ENCODE measurements around the gene HAND1.

The HAND1 gene

DNA sequence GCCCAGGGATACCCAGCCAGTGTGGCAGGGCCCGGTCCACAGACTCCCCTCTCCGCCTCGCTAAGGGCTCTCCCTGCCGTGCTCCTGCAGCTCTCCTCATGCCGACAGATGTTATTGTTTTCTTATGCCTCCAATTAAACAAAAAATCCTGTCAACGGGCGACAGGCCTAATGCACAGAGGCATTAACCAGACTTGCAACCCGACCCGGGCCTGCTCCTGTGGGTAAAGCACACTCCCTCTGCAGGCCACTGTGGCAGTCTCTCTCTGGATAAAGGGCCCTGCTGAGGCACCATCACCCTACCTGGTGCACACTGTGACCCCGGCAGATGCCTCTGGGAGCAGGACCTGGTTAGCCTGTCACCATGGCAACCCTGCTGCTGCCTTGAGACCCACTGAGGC is 27.5 kb upstream of the HAND1 start:
- no peak for TF ChIP-seq ISL1 (CRISPR knock-in tag; IDR thresholded peaks at IDR 0.05)
- TF ChIP-seq, protein P1, sequence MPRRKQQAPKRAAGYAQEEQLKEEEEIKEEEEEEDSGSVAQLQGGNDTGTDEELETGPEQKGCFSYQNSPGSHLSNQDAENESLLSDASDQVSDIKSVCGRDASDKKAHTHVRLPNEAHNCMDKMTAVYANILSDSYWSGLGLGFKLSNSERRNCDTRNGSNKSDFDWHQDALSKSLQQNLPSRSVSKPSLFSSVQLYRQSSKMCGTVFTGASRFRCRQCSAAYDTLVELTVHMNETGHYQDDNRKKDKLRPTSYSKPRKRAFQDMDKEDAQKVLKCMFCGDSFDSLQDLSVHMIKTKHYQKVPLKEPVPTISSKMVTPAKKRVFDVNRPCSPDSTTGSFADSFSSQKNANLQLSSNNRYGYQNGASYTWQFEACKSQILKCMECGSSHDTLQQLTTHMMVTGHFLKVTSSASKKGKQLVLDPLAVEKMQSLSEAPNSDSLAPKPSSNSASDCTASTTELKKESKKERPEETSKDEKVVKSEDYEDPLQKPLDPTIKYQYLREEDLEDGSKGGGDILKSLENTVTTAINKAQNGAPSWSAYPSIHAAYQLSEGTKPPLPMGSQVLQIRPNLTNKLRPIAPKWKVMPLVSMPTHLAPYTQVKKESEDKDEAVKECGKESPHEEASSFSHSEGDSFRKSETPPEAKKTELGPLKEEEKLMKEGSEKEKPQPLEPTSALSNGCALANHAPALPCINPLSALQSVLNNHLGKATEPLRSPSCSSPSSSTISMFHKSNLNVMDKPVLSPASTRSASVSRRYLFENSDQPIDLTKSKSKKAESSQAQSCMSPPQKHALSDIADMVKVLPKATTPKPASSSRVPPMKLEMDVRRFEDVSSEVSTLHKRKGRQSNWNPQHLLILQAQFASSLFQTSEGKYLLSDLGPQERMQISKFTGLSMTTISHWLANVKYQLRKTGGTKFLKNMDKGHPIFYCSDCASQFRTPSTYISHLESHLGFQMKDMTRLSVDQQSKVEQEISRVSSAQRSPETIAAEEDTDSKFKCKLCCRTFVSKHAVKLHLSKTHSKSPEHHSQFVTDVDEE (CRISPR knock-in tag; IDR thresholded peaks at IDR 0.05), result peak; percentile 47; the same call in 1 of the 2 replicates
- TF ChIP-seq TCF4 (CRISPR knock-in tag; IDR thresholded peaks at IDR 0.05; ENCODE audit: borderline replicate concordance), result peak; percentile 80; the same call in 1 of the 2 replicates
- TF ChIP-seq ZFP30 (CRISPR knock-in tag; IDR thresholded peaks at IDR 0.05), result no peak
- TF ChIP-seq ARNTL (CRISPR knock-in tag; IDR thresholded peaks at IDR 0.05; ENCODE audit: borderline replicate concordance, low read depth), result no peak
- peak; percentile 89 for ATAC-seq

DNA sequence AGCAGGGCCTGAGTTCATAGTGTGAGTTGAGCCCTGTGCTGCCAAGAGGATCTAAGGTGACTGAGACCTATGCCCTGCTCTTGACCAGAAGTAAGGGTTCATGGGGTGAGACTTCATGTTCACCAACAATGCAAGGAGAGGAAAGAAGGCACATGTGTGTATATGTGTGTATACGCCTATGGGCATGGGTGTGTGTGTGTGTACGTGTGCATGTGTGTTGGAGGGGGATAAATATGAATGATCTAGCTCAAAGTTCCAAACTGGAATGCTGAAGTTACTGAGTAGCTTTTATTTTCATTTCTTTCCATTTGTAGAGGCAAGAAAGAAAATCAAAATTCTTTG is 25.6 kb upstream of the HAND1 start:
- no peak for TF ChIP-seq ZNF8 (CRISPR knock-in tag; IDR thresholded peaks at IDR 0.05)
- TF ChIP-seq GLIS3 (CRISPR knock-in tag; IDR thresholded peaks at IDR 0.05), result no peak
- TF ChIP-seq, protein P1 (CRISPR knock-in tag; IDR thresholded peaks at IDR 0.05), result no peak
- no peak for TF ChIP-seq SNAI2 (CRISPR knock-in tag; IDR thresholded peaks at IDR 0.05)
- no peak for TF ChIP-seq OSR1 (CRISPR knock-in tag; IDR thresholded peaks at IDR 0.05)
- no peak for TF ChIP-seq ARNTL (CRISPR knock-in tag; IDR thresholded peaks at IDR 0.05; ENCODE audit: borderline replicate concordance, low read depth)
- no peak for TF ChIP-seq TCF4 (CRISPR knock-in tag; IDR thresholded peaks at IDR 0.05; ENCODE audit: borderline replicate concordance)
- TF ChIP-seq, protein P2, sequence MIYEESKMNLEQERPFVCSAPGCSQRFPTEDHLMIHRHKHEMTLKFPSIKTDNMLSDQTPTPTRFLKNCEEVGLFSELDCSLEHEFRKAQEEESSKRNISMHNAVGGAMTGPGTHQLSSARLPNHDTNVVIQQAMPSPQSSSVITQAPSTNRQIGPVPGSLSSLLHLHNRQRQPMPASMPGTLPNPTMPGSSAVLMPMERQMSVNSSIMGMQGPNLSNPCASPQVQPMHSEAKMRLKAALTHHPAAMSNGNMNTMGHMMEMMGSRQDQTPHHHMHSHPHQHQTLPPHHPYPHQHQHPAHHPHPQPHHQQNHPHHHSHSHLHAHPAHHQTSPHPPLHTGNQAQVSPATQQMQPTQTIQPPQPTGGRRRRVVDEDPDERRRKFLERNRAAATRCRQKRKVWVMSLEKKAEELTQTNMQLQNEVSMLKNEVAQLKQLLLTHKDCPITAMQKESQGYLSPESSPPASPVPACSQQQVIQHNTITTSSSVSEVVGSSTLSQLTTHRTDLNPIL (CRISPR knock-in tag; IDR thresholded peaks at IDR 0.05; ENCODE audit: low read depth), result no peak
- no peak for TF ChIP-seq ISL1 (CRISPR knock-in tag; IDR thresholded peaks at IDR 0.05)
- TF ChIP-seq BACH2 (CRISPR knock-in tag; IDR thresholded peaks at IDR 0.05; ENCODE audit: borderline replicate concordance), result no peak
- TF ChIP-seq TOX (CRISPR knock-in tag; IDR thresholded peaks at IDR 0.05; ENCODE audit: borderline replicate concordance), result no peak
- ATAC-seq, result no peak

DNA sequence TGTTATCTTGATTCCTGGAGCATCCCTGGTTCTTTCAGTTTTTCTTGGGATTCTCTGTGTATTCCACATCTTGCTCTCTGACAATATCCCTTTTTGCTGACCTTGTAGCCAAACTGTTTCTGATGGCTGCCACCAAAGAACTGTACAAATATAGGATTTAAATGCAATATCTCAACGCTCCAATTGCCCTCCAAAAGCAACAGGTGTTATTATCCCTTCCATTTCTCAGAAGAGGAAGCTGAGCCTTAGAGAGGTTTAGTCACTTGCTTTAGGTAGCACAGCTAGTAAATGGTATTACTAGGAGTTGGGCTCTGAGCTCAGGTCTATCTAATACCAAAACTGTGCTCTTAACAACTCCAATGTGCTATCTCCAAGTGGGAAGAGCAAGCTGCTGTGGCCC is 24.2 kb upstream of the HAND1 start:
- no peak for ATAC-seq
- TF ChIP-seq RARB (CRISPR knock-in tag; IDR thresholded peaks at IDR 0.05), result no peak
- no peak for TF ChIP-seq OSR1 (CRISPR knock-in tag; IDR thresholded peaks at IDR 0.05)
- no peak for TF ChIP-seq GLIS3 (CRISPR knock-in tag; IDR thresholded peaks at IDR 0.05)
- no peak for TF ChIP-seq ZFP3 (CRISPR knock-in tag; IDR thresholded peaks at IDR 0.05)

DNA sequence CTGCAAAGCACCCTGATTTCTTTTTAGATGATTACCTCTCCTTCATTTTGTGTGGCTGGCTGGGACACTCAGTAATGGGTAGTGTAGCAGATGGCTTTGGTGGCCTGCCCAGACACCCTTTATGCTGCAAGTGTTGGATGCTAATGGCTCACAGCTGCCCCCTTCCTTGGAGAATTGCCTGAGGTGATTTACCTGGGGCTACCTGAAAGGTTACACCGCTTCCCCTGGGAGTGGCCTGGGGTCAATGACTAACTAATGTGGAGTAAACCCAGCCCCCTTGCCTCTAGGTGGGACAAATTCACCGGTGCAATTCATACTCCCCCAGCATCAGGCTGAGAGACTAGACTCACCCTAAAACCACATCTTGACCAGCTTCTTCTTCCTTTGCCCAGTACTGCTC is 23.5 kb upstream of the HAND1 start:
- no peak for ATAC-seq
- TF ChIP-seq TCF4 (CRISPR knock-in tag; IDR thresholded peaks at IDR 0.05; ENCODE audit: borderline replicate concordance) (no peak), ESRRG (CRISPR knock-in tag; IDR thresholded peaks at IDR 0.05) (no peak), ZFP3 (CRISPR knock-in tag; IDR thresholded peaks at IDR 0.05) (no peak), PPARA (CRISPR knock-in tag; IDR thresholded peaks at IDR 0.05; ENCODE audit: borderline replicate concordance) (no peak), CSDC2 (CRISPR knock-in tag; IDR thresholded peaks at IDR 0.05) (no peak), ARNTL (CRISPR knock-in tag; IDR thresholded peaks at IDR 0.05; ENCODE audit: borderline replicate concordance, low read depth) (no peak), ZC3H10 (CRISPR knock-in tag; IDR thresholded peaks at IDR 0.05) (no peak), TOX (CRISPR knock-in tag; IDR thresholded peaks at IDR 0.05; ENCODE audit: borderline replicate concordance) (no peak)
- TF ChIP-seq, protein P2 (CRISPR knock-in tag; IDR thresholded peaks at IDR 0.05; ENCODE audit: low read depth), result no peak
- TF ChIP-seq, protein P1 (CRISPR knock-in tag; IDR thresholded peaks at IDR 0.05), result no peak
- TF ChIP-seq, protein P3, sequence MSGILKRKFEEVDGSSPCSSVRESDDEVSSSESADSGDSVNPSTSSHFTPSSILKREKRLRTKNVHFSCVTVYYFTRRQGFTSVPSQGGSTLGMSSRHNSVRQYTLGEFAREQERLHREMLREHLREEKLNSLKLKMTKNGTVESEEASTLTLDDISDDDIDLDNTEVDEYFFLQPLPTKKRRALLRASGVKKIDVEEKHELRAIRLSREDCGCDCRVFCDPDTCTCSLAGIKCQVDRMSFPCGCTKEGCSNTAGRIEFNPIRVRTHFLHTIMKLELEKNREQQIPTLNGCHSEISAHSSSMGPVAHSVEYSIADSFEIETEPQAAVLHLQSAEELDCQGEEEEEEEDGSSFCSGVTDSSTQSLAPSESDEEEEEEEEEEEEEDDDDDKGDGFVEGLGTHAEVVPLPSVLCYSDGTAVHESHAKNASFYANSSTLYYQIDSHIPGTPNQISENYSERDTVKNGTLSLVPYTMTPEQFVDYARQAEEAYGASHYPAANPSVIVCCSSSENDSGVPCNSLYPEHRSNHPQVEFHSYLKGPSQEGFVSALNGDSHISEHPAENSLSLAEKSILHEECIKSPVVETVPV (CRISPR knock-in tag; IDR thresholded peaks at IDR 0.05), result no peak
